SH-SY5Y (cell line): ENCODE data around the gene RELN.

Source experiments
- GATA2 ChIP-seq: IDR thresholded peaks from 2 replicates; pipeline ENCODE4 v1.6.1; 2011; ENCODE audit warnings: mild to moderate bottlenecking, low read depth, low read length
- GATA3 ChIP-seq: IDR thresholded peaks from 2 replicates; pipeline ENCODE4 v1.6.1; 2011; ENCODE audit warnings: low read depth, mild to moderate bottlenecking, low read length, moderate library complexity

Gene RELN

GRCh38 chr7:103445228-103446048 lies 544.0 kb downstream of the RELN start:
- TF ChIP-seq GATA3 (no peak), GATA2 (no peak)

GRCh38 chr7:103439661-103440060 lies 549.8 kb downstream of the RELN start:
- TF ChIP-seq GATA2, result no peak
- no peak for TF ChIP-seq GATA3

DNA sequence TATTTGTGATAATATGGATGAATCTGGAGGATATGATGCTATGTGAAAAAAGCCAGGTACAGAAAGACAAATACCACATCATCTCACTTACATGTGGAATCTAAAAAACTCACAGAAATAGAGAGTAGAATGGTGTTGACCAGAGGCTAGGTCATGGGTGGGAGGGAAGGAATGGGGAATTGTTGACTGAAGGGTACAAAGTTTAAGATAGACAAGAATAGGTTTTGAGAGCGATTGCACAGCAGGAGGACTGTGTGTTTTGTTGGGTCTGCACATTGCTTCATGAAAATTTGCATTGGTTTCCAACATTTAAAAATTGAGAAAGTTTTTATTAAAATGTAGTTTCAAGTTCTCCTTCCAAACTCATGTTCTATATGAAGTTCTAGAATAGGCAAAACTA lies 551.8 kb downstream of the RELN start:
- TF ChIP-seq GATA3, result no peak
- TF ChIP-seq GATA2, result no peak

GRCh38 chr7:103432712-103433111 lies 556.7 kb downstream of the RELN start:
- TF ChIP-seq GATA2 (no peak), GATA3 (no peak)

DNA sequence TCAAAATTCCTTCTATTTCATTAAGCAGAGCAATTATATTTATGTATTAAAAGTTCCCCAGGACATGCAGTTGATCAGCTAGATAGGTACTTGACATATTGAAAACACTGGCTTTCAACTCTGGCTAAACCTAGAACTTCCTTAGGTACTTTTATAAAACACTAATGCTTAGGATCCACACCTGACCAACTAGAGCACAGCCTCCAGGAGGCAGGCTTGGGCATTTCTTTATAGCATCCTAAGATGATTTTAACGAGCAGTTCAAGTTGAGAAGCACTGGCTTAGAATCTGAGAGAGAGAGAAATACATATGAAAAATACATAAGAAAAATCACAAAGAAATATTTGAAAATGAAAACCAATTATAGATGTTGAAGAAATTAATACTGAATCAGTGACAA lies 564.3 kb downstream of the RELN start:
- TF ChIP-seq GATA2 (no peak), GATA3 (no peak)

DNA sequence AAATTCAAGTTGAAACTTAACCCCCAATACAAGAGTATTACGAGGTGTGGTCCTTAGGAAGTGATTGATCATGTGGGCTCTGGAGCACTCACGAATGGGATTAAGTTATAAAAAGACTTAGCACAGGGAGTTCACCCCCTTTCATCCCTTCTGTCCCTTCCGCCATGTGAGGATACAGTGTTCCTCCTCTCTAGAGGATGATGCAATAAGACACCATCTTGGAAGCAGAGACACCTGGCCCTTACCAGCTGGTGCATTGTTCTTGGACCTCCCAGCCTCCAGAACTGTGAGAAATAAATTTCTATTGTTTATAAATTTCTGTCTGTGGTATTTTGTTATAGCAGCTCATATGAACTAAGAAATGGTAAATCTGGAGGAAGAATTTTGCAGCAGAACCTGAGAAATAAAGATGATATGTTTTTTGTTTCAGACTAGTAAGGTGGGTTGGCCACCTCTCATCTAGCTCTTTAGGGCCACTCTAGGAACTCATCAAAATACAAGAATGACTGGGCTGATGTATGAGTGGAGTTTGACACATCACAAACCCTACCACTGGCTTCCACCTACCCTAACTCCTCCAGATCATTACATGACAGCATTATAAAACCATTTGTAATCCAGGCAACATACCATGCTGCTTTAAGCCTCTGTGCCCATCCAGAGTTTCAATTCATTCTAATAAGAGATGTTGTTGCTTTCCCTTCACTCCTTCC lies 565.8 kb downstream of the RELN start:
- TF ChIP-seq GATA2, result no peak
- TF ChIP-seq GATA3, result no peak
